ENCODE results near the gene HK1. TPM values are rescaled to one million over a fixed set of nuclear protein-coding genes. Genes with fewer than 3 reads are reported as not detected.

Gene HK1
- total and polyA plus RNA-seq, 2 of the 4 experiments (the other 2 are of a cell fraction) = 53.7 to 90.5 TPM

DNA sequence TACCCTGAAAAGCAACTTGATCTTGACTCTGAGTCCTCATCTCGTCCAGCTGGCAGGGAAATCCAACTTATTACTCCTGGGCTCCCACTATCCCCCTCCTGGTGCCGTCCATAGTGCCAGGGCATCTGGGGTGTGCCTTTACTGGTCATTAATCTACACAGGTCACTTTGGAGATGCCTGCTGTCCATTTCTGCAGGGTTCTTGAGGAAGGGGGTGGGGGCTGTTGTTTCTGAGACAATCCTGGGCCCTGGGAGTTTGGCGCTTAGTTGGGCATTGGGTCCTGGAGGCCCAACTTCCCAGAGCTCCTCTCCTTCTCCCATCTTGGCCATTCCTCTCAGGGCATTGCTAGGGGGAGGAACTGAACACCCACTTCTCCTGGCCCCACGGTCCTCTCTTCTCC, 144.4 kb downstream of the HK1 start (continued):
- TF ChIP-seq POLR2A (IDR thresholded peaks at IDR 0.05; ENCODE audit: low read depth, low read length) (no peak), MAZ (IDR thresholded peaks at IDR 0.05; ENCODE audit: borderline replicate concordance, low read depth, low read length) (no peak)

DNA sequence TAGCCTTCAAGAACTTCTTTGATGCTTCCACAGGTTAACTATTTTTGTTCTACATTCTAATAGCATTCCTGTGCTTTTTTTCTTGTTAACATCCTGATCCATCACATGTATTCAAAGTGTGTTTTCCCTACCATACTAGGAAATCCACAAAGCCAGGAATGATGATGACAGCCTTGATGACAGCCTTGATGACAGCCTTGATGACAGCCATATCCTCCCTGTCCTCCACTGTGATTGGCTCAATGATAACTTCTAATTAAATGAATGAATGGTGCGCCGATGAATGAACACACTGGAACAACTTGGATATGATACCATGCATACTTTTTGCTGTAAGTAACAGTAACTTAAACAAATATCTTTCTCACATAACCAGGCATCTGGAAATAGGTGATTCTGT, 146.7 kb downstream of the HK1 start:
- H2AK5ac ChIP-seq (ENCODE audit: low read depth, low read length) = no peak overlapping the region
- no CpG with 5 or more reads among the region's 2 CpGs for WGBS, 2 experiments (ENCODE audit: extremely low coverage in 2 of 2, insufficient read length in 1 of 2)
- ChIA-PET POLR2A (ENCODE audit: unreplicated experiment) (no interaction called here), CTCF (interaction anchor here (1.1 to 1.2 kb wide), 2 partner anchors 84 to 90 kb away, joined by 3 read pairs; no protein-coding TSS in a partner anchor)
- no peak overlapping the region for H2BK120ac ChIP-seq (ENCODE audit: low read depth, low read length)
- no peak overlapping the region for H2BK15ac ChIP-seq (ENCODE audit: low read depth, low read length)
- H3K56ac ChIP-seq (ENCODE audit: extremely low read depth, insufficient read depth, low read length) = no peak overlapping the region
- no peaks in the 10 kb centered on the region for H3K36me3 ChIP-seq (ENCODE audit: control insufficient read depth, insufficient read depth, low read length)
- no peak overlapping the region for H2BK5ac ChIP-seq (ENCODE audit: low read depth, low read length, poor library complexity, severe bottlenecking)
- H2AFZ ChIP-seq (replicated peaks; ENCODE audit: low read length, poor library complexity) = no peak overlapping the region
- TF ChIP-seq NFE2L2 (IDR thresholded peaks at IDR 0.05; ENCODE audit: low read depth, low read length) (no peak), CEBPB (IDR thresholded peaks at IDR 0.05; ENCODE audit: low read depth, low read length) (no peak), RAD21 (IDR thresholded peaks at IDR 0.05; ENCODE audit: low read length) (no peak), RCOR1 (IDR thresholded peaks at IDR 0.05; ENCODE audit: insufficient replicate concordance, low read length) (no peak), MAFK (IDR thresholded peaks at IDR 0.05; ENCODE audit: low read depth, low read length) (no peak), MAZ (IDR thresholded peaks at IDR 0.05; ENCODE audit: borderline replicate concordance, low read depth, low read length) (no peak), POLR2A (IDR thresholded peaks at IDR 0.05; ENCODE audit: low read depth, low read length) (no peak)
- TF ChIP-seq, protein P1, sequence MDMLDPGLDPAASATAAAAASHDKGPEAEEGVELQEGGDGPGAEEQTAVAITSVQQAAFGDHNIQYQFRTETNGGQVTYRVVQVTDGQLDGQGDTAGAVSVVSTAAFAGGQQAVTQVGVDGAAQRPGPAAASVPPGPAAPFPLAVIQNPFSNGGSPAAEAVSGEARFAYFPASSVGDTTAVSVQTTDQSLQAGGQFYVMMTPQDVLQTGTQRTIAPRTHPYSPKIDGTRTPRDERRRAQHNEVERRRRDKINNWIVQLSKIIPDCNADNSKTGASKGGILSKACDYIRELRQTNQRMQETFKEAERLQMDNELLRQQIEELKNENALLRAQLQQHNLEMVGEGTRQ (IDR thresholded peaks at IDR 0.05; ENCODE audit: low read depth, low read length) = no peak
- TF ChIP-seq, protein P2, sequence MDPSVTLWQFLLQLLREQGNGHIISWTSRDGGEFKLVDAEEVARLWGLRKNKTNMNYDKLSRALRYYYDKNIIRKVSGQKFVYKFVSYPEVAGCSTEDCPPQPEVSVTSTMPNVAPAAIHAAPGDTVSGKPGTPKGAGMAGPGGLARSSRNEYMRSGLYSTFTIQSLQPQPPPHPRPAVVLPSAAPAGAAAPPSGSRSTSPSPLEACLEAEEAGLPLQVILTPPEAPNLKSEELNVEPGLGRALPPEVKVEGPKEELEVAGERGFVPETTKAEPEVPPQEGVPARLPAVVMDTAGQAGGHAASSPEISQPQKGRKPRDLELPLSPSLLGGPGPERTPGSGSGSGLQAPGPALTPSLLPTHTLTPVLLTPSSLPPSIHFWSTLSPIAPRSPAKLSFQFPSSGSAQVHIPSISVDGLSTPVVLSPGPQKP (IDR thresholded peaks at IDR 0.05; ENCODE audit: borderline replicate concordance, low read depth, low read length) = no peak
- TF ChIP-seq, protein P3, sequence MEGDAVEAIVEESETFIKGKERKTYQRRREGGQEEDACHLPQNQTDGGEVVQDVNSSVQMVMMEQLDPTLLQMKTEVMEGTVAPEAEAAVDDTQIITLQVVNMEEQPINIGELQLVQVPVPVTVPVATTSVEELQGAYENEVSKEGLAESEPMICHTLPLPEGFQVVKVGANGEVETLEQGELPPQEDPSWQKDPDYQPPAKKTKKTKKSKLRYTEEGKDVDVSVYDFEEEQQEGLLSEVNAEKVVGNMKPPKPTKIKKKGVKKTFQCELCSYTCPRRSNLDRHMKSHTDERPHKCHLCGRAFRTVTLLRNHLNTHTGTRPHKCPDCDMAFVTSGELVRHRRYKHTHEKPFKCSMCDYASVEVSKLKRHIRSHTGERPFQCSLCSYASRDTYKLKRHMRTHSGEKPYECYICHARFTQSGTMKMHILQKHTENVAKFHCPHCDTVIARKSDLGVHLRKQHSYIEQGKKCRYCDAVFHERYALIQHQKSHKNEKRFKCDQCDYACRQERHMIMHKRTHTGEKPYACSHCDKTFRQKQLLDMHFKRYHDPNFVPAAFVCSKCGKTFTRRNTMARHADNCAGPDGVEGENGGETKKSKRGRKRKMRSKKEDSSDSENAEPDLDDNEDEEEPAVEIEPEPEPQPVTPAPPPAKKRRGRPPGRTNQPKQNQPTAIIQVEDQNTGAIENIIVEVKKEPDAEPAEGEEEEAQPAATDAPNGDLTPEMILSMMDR (conservative IDR thresholded peaks at IDR 0.05; ENCODE audit: low read depth, low read length) = no peak
- peaks cover 5% of the 10 kb centered on the region; the same call in 1 of the 2 replicates for H3K4me1 ChIP-seq (ENCODE audit: control insufficient read depth, insufficient read depth, low read length)
- H3K9ac ChIP-seq (ENCODE audit: low read depth, low read length) = no peak overlapping the region
- H4K20me1 ChIP-seq (ENCODE audit: insufficient read depth, low read length) = 0 out of 2 replicates have a peak, but pooled peaks cover 4% of the 10 kb centered on the region
- no TSS peak for BruUV-seq (replicated peaks)
- no peak overlapping the region for H3K4me3 ChIP-seq (ENCODE audit: insufficient read depth, low read depth, low read length)
- in situ Hi-C loops (cut with MboI; ENCODE audit: low sequenced_read_pairs) (loop anchor here (5.0 to 10.0 kb wide), 2 partner anchors 77 to 210 kb away; partner anchors contain the start of gene FAM241B), dilution Hi-C loops (cut with HindIII; ENCODE audit: low sequenced_read_pairs, unreplicated experiment) (no loop called here), intact Hi-C loops (cut with micrococcal nuclease) (loop anchor here (5.0 kb wide), 1 partner anchor 212 kb away; no protein-coding TSS in a partner anchor)
- no peak overlapping the region for H3K4me2 ChIP-seq (ENCODE audit: low read depth, low read length)
- H3K9me3 ChIP-seq (ENCODE audit: control insufficient read depth, insufficient read depth, low read length) = no peaks in the 10 kb centered on the region
- H3K4ac ChIP-seq (ENCODE audit: low read depth, low read length) = no peak overlapping the region
- H4K91ac ChIP-seq (ENCODE audit: insufficient read depth, low read depth, low read length) = no peak overlapping the region
- H3K9me1 ChIP-seq (ENCODE audit: insufficient read depth, low read length) = peaks cover 5% of the 10 kb centered on the region; the same call in 1 of the 2 replicates
- no peak overlapping the region for H3K14ac ChIP-seq (replicated peaks; ENCODE audit: low read depth, low read length)
- H3K27me3 ChIP-seq (ENCODE audit: control insufficient read depth, insufficient read depth, low read length) = peaks cover 28% of the 10 kb centered on the region
- H4K5ac ChIP-seq (ENCODE audit: low read depth, low read length) = no peak overlapping the region
- H2AK9ac ChIP-seq (replicated peaks; ENCODE audit: low read depth, low read length, poor library complexity) = no peak overlapping the region
- H3K23ac ChIP-seq (ENCODE audit: low read depth, low read length) = no peak overlapping the region
- no peak overlapping the region for H4K8ac ChIP-seq (ENCODE audit: low read depth in 2 of 2, low read length in 2 of 2)
- no peak overlapping the region for H3K27ac ChIP-seq (ENCODE audit: insufficient read depth, low read length)
- H2BK20ac ChIP-seq (ENCODE audit: low read depth, low read length) = no peak overlapping the region
- H3K79me1 ChIP-seq (ENCODE audit: low read depth in 1 of 2, low read length in 2 of 2) = no peaks in the 10 kb centered on the region
- DNase-seq (no peak), ATAC-seq (ENCODE audit: low read depth) (no peak)
- no peak overlapping the region for H3K18ac ChIP-seq (ENCODE audit: low read depth, low read length)
